HepG2 (cell line): ENCODE data around the gene SFT2D2. TPM values are rescaled to one million over a fixed set of nuclear protein-coding genes. Genes with fewer than 3 reads are reported as not detected.

ENCODE experiments used
- ATAC-seq: fragments of 200-7000 bp; cut with Tn5 transposase; 3 replicates; pipeline ENCODE4 v1.9.1; 2020; ENCODE audit warnings: mild to moderate bottlenecking, moderate library complexity
- BruUV-seq: library from RNA; stranded (reverse); fragments of 400-500 nt; replicated peaks from 2 replicates; lab custom pipeline; 2021; lab: Mats Ljungman, UMichigan
- CTCF ChIA-PET: fragments of 300-600 bp; formaldehyde crosslinking; extraction: SDS; loops from one replicate; lab custom pipeline; 2021; ENCODE audit warnings: low total read pairs, inconsistent platforms, low intra/inter-chr PET ratio; lab: Yijun Ruan, JAX
- POLR2A ChIA-PET: fragments of 350-600 bp; sonication (Branson Sonifier 250); formaldehyde crosslinking; loops from one replicate; lab custom pipeline; 2020; ENCODE audit warnings: antibody characterized with exemption, inconsistent platforms; lab: Yijun Ruan, JAX
- DNase-seq: peaks from one replicate; pipeline ENCODE4 v3.0.0-alpha.2; 2015; ENCODE audit warnings: low spot score
- FAIRE-seq: peaks from 3 replicates; lab custom pipeline; 2011; peaks lifted over from hg19 to GRCh38; lab: Jason Lieb, UNC
- H2AFZ ChIP-seq: one replicate; pipeline ENCODE4 v1.6.1; 2011; ENCODE audit warnings: low read length, inconsistent platforms
- H3K27ac ChIP-seq: fragments of 300-600 bp; 3 replicates; pipeline ENCODE4 v1.8.0; 2011; ENCODE audit warnings: mixed run types, mild to moderate bottlenecking, mixed read lengths, low read length, inconsistent platforms; ENCODE audit not compliant: insufficient read depth; ENCODE audit errors: extremely low read length
- H3K27me3 ChIP-seq, 2 experiments: fragments of 200-600 bp in 1 of 2; 2 replicates in 1 of 2; 3 replicates in 1 of 2; pipeline versions ENCODE4 v1.6.0 to v1.8.0; 2011; ENCODE audit warnings: low read length in 2 of 2, mild to moderate bottlenecking in 2 of 2, moderate library complexity in 2 of 2, inconsistent platforms in 1 of 2; ENCODE audit not compliant: insufficient read depth in 2 of 2, control insufficient read depth in 1 of 2
- H3K36me3 ChIP-seq, 2 experiments: fragments of 200-600 bp in 1 of 2; replicated peaks in 1 of 2; 2 replicates in 1 of 2; 3 replicates in 1 of 2; pipeline versions ENCODE4 v1.5.1 to v1.8.0; 2011; ENCODE audit warnings: low read length in 2 of 2, inconsistent platforms in 1 of 2; ENCODE audit not compliant: insufficient read depth in 2 of 2, control insufficient read depth in 1 of 2
- H3K4me1 ChIP-seq: 2 replicates; pipeline ENCODE4 v1.5.1; 2012; ENCODE audit warnings: low read length, inconsistent platforms; ENCODE audit not compliant: insufficient read depth
- H3K4me2 ChIP-seq: 2 replicates; pipeline ENCODE4 v1.6.0; 2011; ENCODE audit warnings: low read depth, low read length, inconsistent platforms
- H3K4me3 ChIP-seq, 3 experiments: fragments of 200-600 bp in 1 of 3; sonication (generic), shearing (Covaris generic) in 1 of 3; replicated peaks in 1 of 3; 2 replicates each; pipeline ENCODE4 v1.5.1; 2011 to 2016; ENCODE audit warnings: low read length in 3 of 3, inconsistent platforms in 2 of 3, low read depth in 2 of 3, mild to moderate bottlenecking in 2 of 3, control low read depth in 1 of 3, mixed read lengths in 1 of 3; ENCODE audit not compliant: insufficient read depth in 1 of 3
- H3K79me2 ChIP-seq: one replicate; pipeline ENCODE4 v1.6.1; 2011; ENCODE audit warnings: low read length, inconsistent platforms; ENCODE audit not compliant: insufficient read depth
- H3K9ac ChIP-seq: 2 replicates; pipeline ENCODE4 v1.6.0; 2011; ENCODE audit warnings: mild to moderate bottlenecking, low read depth, low read length, inconsistent platforms; ENCODE audit not compliant: insufficient read depth
- H3K9me3 ChIP-seq: 2 replicates; pipeline ENCODE4 v1.5.1; 2012; ENCODE audit warnings: mild to moderate bottlenecking, low read length
- H4K20me1 ChIP-seq: 2 replicates; pipeline ENCODE4 v1.6.0; 2011; ENCODE audit warnings: inconsistent platforms, mild to moderate bottlenecking, low read length, moderate library complexity; ENCODE audit not compliant: insufficient read depth
- ATAD3A ChIP-seq: sonication (generic); formaldehyde crosslinking; IDR thresholded peaks from 2 replicates; pipeline ENCODE4 v1.4.0; 2020; ENCODE audit warnings: missing genetic modification reagents
- HES4 ChIP-seq: sonication (generic); formaldehyde crosslinking; IDR thresholded peaks from 2 replicates; pipeline ENCODE4 v1.9.0; 2021; ENCODE audit warnings: mild to moderate bottlenecking, missing genetic modification reagents, borderline replicate concordance
- JUN ChIP-seq: sonication (generic); formaldehyde crosslinking; IDR thresholded peaks from 2 replicates; pipeline ENCODE4 v1.4.0; 2020; ENCODE audit warnings: mild to moderate bottlenecking, missing genetic modification reagents
- KLF15 ChIP-seq: sonication (generic); formaldehyde crosslinking; IDR thresholded peaks from 2 replicates; pipeline ENCODE4 v1.8.1; 2023; ENCODE audit warnings: borderline replicate concordance, mild to moderate bottlenecking, inconsistent platforms, missing genetic modification reagents, mixed read lengths
- ZBTB42 ChIP-seq: sonication (generic); formaldehyde crosslinking; IDR thresholded peaks from 2 replicates; pipeline ENCODE4 v1.5.0; 2020; ENCODE audit warnings: mild to moderate bottlenecking, missing genetic modification reagents
- ZNF674 ChIP-seq: sonication (generic); formaldehyde crosslinking; IDR thresholded peaks from 2 replicates; pipeline ENCODE4 v1.5.0; 2020; ENCODE audit warnings: low read depth, mild to moderate bottlenecking, missing genetic modification reagents
- ZSCAN12 ChIP-seq: sonication (generic); formaldehyde crosslinking; IDR thresholded peaks from 2 replicates; pipeline ENCODE4 v1.9.0; 2021; ENCODE audit warnings: mild to moderate bottlenecking, missing genetic modification reagents
- WGBS: methylation state at CpG from one replicate; pipeline ENCODE4 v1.1.6; 2017; ENCODE audit warnings: low lambda C conversion rate; 5-methylcytosine and 5-hydroxymethylcytosine counted together
- in situ Hi-C: cut with HindIII; loops from 2 replicates; pipeline ENCODE4 v1.10.0; 2017; ENCODE audit warnings: low pct_unique_long_range_greater_than_20kb; ENCODE audit not compliant: extremely low pct_ligation_motif_present
- intact Hi-C: fragments of 100-400 bp; cut with micrococcal nuclease; formaldehyde crosslinking; loops from one replicate; pipeline ENCODE4 v1.10.0; 2022; ENCODE audit not compliant: unreplicated experiment
- polyA plus RNA-seq, 8 experiments: library from polyadenylated mRNA; depleted of rRNA in 3 of 8; stranded (reverse) in 7 of 8; unstranded in 1 of 8; fragments of >200 nt; fragmentation: Illumina TruSeq in 4 of 8; extraction: Trizol in 4 of 8; gene quantifications; 2 replicates each; pipeline versions ENCODE4 v1.2.1 to v1.2.3, GENCODE V29; 2011 to 2016; ENCODE audit warnings: low read depth in 4 of 8, missing spikeins in 1 of 8, mixed read lengths in 1 of 8; ENCODE audit not compliant: insufficient read depth in 1 of 8
- total RNA-seq, 5 experiments: library from RNA; depleted of rRNA; stranded (reverse); fragments of >200 nt; fragmentation: Illumina TruSeq; extraction: Trizol; gene quantifications; 2 replicates each; pipeline ENCODE4 v1.2.3, GENCODE V29; 2016; ENCODE audit warnings: low read depth in 1 of 5
- TF ChIP-seq, protein P1 (sequence below): sonication (generic); formaldehyde crosslinking; IDR thresholded peaks from 2 replicates; pipeline ENCODE4 v1.4.0; 2020; ENCODE audit warnings: mild to moderate bottlenecking, low read depth, missing genetic modification reagents
- TF ChIP-seq, protein P2 (sequence below): sonication (generic); formaldehyde crosslinking; IDR thresholded peaks from 2 replicates; pipeline ENCODE4 v1.4.0; 2020; ENCODE audit warnings: missing genetic modification reagents, borderline replicate concordance
- TF ChIP-seq, protein P3 (sequence below): sonication (generic); formaldehyde crosslinking; IDR thresholded peaks from 2 replicates; pipeline ENCODE4 v1.9.0; 2022; ENCODE audit warnings: low read depth, missing genetic modification reagents
- TF ChIP-seq, protein P4 (sequence below): sonication (generic); formaldehyde crosslinking; IDR thresholded peaks from 2 replicates; pipeline ENCODE4 v1.5.0; 2020; ENCODE audit warnings: mild to moderate bottlenecking, missing genetic modification reagents, borderline replicate concordance

The SFT2D2 gene
- total and polyA plus RNA-seq, 2 of the 13 experiments (the other 11 are each of a cell fraction or from before 2014, with no cell fraction given) = 10.0 to 28.8 TPM

DNA sequence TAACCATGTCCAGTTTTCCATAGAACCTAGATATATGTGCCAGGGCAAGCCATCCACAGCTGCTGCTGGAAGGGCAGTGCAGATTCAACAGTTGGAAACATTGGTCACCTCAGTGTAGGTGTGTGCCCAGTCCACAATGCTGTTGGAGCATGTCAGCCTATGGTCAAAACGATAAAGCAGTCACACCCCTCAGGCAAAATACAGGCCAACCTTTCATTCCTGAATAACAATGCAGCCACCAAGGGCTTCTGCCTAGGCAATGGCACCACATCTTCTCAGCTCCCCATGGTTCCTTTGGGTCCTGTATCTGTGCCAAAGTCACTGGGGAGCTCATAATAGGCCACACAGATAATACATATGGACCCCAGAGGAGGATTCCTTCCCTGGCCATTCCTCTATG, 39.8 kb downstream of the SFT2D2 start:
- no peak overlapping the region for H2AFZ ChIP-seq
- no peaks in the 10 kb centered on the region for H3K9me3 ChIP-seq
- in situ Hi-C loops (no loop called here), intact Hi-C loops (no loop called here)
- FAIRE-seq (no peak), DNase-seq (no peak), ATAC-seq (no peak)
- ChIA-PET CTCF (no interaction called here), POLR2A (no interaction called here)
- no peaks in the 10 kb centered on the region for H3K27me3 ChIP-seq
- no peaks in the 10 kb centered on the region for H4K20me1 ChIP-seq
- H3K27ac ChIP-seq = no peak overlapping the region
- no peaks in the 10 kb centered on the region for H3K79me2 ChIP-seq
- H3K4me2 ChIP-seq = no peak overlapping the region
- H3K4me1 ChIP-seq = no peaks in the 10 kb centered on the region
- H3K9ac ChIP-seq = no peak overlapping the region
- WGBS = no CpG with 5 or more reads among the region's 1 CpG
- no peaks in the 10 kb centered on the region for H3K36me3 ChIP-seq
- no peak overlapping the region for H3K4me3 ChIP-seq
- BruUV-seq = no TSS peak
- TF ChIP-seq ZBTB42 (CRISPR knock-in tag) (no peak), HES4 (no peak), ATAD3A (CRISPR knock-in tag) (no peak), KLF15 (CRISPR knock-in tag) (no peak), JUN (CRISPR knock-in tag) (no peak), ZNF674 (no peak), ZSCAN12 (CRISPR knock-in tag) (no peak)
- TF ChIP-seq, protein P1, sequence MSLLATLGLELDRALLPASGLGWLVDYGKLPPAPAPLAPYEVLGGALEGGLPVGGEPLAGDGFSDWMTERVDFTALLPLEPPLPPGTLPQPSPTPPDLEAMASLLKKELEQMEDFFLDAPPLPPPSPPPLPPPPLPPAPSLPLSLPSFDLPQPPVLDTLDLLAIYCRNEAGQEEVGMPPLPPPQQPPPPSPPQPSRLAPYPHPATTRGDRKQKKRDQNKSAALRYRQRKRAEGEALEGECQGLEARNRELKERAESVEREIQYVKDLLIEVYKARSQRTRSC (CRISPR knock-in tag) = no peak
- TF ChIP-seq, protein P2, sequence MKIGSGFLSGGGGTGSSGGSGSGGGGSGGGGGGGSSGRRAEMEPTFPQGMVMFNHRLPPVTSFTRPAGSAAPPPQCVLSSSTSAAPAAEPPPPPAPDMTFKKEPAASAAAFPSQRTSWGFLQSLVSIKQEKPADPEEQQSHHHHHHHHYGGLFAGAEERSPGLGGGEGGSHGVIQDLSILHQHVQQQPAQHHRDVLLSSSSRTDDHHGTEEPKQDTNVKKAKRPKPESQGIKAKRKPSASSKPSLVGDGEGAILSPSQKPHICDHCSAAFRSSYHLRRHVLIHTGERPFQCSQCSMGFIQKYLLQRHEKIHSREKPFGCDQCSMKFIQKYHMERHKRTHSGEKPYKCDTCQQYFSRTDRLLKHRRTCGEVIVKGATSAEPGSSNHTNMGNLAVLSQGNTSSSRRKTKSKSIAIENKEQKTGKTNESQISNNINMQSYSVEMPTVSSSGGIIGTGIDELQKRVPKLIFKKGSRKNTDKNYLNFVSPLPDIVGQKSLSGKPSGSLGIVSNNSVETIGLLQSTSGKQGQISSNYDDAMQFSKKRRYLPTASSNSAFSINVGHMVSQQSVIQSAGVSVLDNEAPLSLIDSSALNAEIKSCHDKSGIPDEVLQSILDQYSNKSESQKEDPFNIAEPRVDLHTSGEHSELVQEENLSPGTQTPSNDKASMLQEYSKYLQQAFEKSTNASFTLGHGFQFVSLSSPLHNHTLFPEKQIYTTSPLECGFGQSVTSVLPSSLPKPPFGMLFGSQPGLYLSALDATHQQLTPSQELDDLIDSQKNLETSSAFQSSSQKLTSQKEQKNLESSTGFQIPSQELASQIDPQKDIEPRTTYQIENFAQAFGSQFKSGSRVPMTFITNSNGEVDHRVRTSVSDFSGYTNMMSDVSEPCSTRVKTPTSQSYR (CRISPR knock-in tag) = no peak
- TF ChIP-seq, protein P3, sequence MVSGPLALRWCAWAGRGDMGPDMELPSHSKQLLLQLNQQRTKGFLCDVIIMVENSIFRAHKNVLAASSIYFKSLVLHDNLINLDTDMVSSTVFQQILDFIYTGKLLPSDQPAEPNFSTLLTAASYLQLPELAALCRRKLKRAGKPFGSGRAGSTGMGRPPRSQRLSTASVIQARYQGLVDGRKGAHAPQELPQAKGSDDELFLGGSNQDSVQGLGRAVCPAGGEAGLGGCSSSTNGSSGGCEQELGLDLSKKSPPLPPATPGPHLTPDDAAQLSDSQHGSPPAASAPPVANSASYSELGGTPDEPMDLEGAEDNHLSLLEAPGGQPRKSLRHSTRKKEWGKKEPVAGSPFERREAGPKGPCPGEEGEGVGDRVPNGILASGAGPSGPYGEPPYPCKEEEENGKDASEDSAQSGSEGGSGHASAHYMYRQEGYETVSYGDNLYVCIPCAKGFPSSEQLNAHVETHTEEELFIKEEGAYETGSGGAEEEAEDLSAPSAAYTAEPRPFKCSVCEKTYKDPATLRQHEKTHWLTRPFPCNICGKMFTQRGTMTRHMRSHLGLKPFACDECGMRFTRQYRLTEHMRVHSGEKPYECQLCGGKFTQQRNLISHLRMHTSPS (CRISPR knock-in tag) = no peak
- TF ChIP-seq, protein P4, sequence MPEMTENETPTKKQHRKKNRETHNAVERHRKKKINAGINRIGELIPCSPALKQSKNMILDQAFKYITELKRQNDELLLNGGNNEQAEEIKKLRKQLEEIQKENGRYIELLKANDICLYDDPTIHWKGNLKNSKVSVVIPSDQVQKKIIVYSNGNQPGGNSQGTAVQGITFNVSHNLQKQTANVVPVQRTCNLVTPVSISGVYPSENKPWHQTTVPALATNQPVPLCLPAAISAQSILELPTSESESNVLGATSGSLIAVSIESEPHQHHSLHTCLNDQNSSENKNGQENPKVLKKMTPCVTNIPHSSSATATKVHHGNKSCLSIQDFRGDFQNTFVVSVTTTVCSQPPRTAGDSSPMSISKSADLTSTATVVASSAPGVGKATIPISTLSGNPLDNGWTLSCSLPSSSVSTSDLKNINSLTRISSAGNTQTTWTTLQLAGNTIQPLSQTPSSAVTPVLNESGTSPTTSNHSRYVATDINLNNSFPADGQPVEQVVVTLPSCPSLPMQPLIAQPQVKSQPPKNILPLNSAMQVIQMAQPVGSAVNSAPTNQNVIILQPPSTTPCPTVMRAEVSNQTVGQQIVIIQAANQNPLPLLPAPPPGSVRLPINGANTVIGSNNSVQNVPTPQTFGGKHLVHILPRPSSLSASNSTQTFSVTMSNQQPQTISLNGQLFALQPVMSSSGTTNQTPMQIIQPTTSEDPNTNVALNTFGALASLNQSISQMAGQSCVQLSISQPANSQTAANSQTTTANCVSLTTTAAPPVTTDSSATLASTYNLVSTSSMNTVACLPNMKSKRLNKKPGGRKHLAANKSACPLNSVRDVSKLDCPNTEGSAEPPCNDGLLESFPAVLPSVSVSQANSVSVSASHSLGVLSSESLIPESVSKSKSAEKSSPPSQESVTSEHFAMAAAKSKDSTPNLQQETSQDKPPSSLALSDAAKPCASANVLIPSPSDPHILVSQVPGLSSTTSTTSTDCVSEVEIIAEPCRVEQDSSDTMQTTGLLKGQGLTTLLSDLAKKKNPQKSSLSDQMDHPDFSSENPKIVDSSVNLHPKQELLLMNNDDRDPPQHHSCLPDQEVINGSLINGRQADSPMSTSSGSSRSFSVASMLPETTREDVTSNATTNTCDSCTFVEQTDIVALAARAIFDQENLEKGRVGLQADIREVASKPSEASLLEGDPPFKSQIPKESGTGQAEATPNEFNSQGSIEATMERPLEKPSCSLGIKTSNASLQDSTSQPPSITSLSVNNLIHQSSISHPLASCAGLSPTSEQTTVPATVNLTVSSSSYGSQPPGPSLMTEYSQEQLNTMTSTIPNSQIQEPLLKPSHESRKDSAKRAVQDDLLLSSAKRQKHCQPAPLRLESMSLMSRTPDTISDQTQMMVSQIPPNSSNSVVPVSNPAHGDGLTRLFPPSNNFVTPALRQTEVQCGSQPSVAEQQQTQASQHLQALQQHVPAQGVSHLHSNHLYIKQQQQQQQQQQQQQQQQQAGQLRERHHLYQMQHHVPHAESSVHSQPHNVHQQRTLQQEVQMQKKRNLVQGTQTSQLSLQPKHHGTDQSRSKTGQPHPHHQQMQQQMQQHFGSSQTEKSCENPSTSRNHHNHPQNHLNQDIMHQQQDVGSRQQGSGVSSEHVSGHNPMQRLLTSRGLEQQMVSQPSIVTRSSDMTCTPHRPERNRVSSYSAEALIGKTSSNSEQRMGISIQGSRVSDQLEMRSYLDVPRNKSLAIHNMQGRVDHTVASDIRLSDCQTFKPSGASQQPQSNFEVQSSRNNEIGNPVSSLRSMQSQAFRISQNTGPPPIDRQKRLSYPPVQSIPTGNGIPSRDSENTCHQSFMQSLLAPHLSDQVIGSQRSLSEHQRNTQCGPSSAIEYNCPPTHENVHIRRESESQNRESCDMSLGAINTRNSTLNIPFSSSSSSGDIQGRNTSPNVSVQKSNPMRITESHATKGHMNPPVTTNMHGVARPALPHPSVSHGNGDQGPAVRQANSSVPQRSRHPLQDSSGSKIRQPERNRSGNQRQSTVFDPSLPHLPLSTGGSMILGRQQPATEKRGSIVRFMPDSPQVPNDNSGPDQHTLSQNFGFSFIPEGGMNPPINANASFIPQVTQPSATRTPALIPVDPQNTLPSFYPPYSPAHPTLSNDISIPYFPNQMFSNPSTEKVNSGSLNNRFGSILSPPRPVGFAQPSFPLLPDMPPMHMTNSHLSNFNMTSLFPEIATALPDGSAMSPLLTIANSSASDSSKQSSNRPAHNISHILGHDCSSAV (CRISPR knock-in tag) = no peak
